A673 (cell line): ENCODE measurements around the gene LAMA2. TPM values are rescaled to one million over a fixed set of nuclear protein-coding genes. Genes with fewer than 3 reads are reported as not detected.

Source experiments
- BruUV-seq: library from RNA; stranded (reverse); fragments of 400-500 nt; replicated peaks from 2 replicates; lab custom pipeline; 2021; lab: Mats Ljungman, UMichigan
- CTCF ChIA-PET: fragments of 300-600 bp; sonication (Branson Sonifier 250); formaldehyde crosslinking; loops from one replicate; lab custom pipeline; 2022; ENCODE audit warnings: antibody characterized with exemption; lab: Charles Lee
- POLR2A ChIA-PET: fragments of 300-600 bp; sonication (Branson Sonifier 250); formaldehyde crosslinking; loops from one replicate; lab custom pipeline; 2022; ENCODE audit warnings: antibody characterized with exemption; ENCODE audit not compliant: low non-redundant PET; lab: Charles Lee
- DNase-seq: peaks from one replicate; pipeline ENCODE4 v3.0.0-alpha.2; 2015; ENCODE audit warnings: low spot score
- H3K27ac ChIP-seq: fragments of 200-600 bp; sonication (generic); 2 replicates; pipeline ENCODE4 v1.5.1; 2016; ENCODE audit warnings: mixed run types, low read depth, mild to moderate bottlenecking, mixed read lengths, antibody characterized with exemption, low read length; ENCODE audit not compliant: poor library complexity, severe bottlenecking
- H3K27me3 ChIP-seq: fragments of 200-600 bp; sonication (generic); replicated peaks from 2 replicates; pipeline ENCODE4 v1.6.1; 2017; ENCODE audit warnings: mixed run types, low read depth, mild to moderate bottlenecking, mixed read lengths, antibody characterized with exemption, low read length; ENCODE audit not compliant: insufficient read depth, poor library complexity
- H3K36me3 ChIP-seq: fragments of 200-600 bp; sonication (generic); 2 replicates; pipeline ENCODE4 v1.6.1; 2016; ENCODE audit warnings: mixed run types, mild to moderate bottlenecking, mixed read lengths, antibody characterized with exemption, low read length; ENCODE audit not compliant: insufficient read depth, poor library complexity, severe bottlenecking
- H3K4me1 ChIP-seq: fragments of 200-600 bp; sonication (generic); 2 replicates; pipeline ENCODE4 v1.6.1; 2017; ENCODE audit warnings: mixed run types, mild to moderate bottlenecking, mixed read lengths, antibody characterized with exemption, low read length; ENCODE audit not compliant: insufficient read depth, poor library complexity, severe bottlenecking
- H3K4me3 ChIP-seq: fragments of 200-600 bp; sonication (generic); 2 replicates; pipeline ENCODE4 v1.5.1; 2016; ENCODE audit warnings: low read depth, mixed run types, mild to moderate bottlenecking, mixed read lengths, low read length; ENCODE audit not compliant: poor library complexity, severe bottlenecking
- H3K9me3 ChIP-seq: fragments of 200-600 bp; sonication (generic); 2 replicates; pipeline ENCODE4 v1.6.1; 2016; ENCODE audit warnings: mixed run types, low read depth, mild to moderate bottlenecking, mixed read lengths, antibody characterized with exemption, low read length; ENCODE audit not compliant: poor library complexity, severe bottlenecking
- EZH2 ChIP-seq: fragments of 200-600 bp; sonication (generic); IDR thresholded peaks from 2 replicates; pipeline ENCODE4 v1.6.1; 2017; ENCODE audit warnings: borderline replicate concordance, low read depth, mild to moderate bottlenecking, mixed read lengths, antibody characterized with exemption, low read length; ENCODE audit not compliant: poor library complexity, severe bottlenecking
- intact Hi-C: fragments of 100-400 bp; cut with micrococcal nuclease; formaldehyde crosslinking; loops from one replicate; pipeline ENCODE4 v1.10.0; 2022; ENCODE audit not compliant: unreplicated experiment
- total RNA-seq: library from RNA; stranded (reverse); gene quantifications from 2 replicates; pipeline ENCODE4 v1.2.3, GENCODE V29; 2021
- TF ChIP-seq, protein P1 (sequence below): fragments of 300-800, 200-600 bp; sonication (generic); conservative IDR thresholded peaks from 2 replicates; pipeline ENCODE4 v1.5.1; 2017; ENCODE audit warnings: low read depth, mild to moderate bottlenecking, antibody characterized with exemption, low read length, moderate library complexity, mixed read lengths

Gene LAMA2
- total RNA-seq, 1 experiment from 2014 or later, result 2.2 TPM

DNA sequence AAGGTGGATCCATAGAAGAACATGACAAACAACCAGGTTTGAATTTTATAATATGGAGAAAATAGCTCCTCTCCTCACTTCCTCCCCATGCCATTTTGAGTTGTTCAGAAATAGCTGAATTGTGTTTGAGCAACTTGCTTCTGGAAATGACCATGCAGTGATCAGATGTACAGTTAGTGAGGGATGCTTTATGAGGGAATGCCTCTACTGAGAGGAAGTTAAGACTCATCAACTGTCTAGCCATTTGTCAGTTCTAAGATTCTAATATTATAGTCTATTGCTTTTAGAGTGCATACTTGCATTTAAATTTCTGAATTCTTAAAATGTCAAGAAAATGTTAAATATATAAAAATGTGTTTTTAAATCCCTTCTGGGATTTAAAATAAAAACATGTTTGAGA is 3.8 kb downstream of the LAMA2 start:
- no peaks in the 10 kb centered on the region for H3K27me3 ChIP-seq
- H3K27ac ChIP-seq, result no peak overlapping the region
- DNase-seq, result no peak
- H3K36me3 ChIP-seq, result no peaks in the 10 kb centered on the region
- POLR2A ChIA-PET, result no interaction called here
- TF ChIP-seq, protein P1, sequence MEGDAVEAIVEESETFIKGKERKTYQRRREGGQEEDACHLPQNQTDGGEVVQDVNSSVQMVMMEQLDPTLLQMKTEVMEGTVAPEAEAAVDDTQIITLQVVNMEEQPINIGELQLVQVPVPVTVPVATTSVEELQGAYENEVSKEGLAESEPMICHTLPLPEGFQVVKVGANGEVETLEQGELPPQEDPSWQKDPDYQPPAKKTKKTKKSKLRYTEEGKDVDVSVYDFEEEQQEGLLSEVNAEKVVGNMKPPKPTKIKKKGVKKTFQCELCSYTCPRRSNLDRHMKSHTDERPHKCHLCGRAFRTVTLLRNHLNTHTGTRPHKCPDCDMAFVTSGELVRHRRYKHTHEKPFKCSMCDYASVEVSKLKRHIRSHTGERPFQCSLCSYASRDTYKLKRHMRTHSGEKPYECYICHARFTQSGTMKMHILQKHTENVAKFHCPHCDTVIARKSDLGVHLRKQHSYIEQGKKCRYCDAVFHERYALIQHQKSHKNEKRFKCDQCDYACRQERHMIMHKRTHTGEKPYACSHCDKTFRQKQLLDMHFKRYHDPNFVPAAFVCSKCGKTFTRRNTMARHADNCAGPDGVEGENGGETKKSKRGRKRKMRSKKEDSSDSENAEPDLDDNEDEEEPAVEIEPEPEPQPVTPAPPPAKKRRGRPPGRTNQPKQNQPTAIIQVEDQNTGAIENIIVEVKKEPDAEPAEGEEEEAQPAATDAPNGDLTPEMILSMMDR, result no peak
- TF ChIP-seq EZH2, result no peak
- no peaks in the 10 kb centered on the region for H3K9me3 ChIP-seq
- no peaks in the 10 kb centered on the region for H3K4me1 ChIP-seq
- intact Hi-C loops, result no loop called here
- CTCF ChIA-PET, result no interaction called here
- BruUV-seq, result no TSS peak
- H3K4me3 ChIP-seq, result no peak overlapping the region

DNA sequence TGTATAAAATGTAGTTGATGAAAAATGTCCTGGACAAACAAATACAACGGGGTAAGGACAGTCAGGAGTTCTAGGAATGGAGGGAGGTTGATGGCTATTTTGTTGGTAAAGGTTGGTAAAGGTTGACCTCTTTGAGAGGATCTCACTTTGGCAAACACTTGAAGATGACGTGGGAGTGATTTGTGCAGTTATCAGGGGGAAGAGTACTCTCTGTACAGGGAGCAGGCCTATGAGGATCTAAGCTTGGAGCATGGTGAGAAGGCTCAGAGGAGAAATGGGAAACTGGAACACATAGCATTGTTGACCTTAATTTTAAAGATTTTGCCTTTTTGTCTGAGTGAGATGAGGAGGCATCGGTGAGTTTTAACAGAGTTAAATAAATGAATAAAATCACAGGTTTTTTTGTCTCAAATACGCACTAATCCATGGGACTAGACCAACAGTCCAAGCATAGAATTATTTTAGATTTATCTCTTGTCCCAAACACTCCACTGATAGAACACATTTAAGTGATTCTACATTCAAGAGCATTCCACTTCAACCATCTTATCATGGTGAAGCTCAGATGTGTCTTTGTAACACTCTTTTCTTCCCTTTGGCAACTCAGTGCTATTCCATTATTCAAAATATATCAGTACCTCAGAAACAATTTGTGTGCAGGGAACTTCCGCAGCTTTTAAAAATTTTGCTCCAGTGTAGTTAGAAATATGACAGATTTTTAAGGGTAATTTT is 5.7 kb downstream of the LAMA2 start:
- Histone ChIP-seq H3K36me3 (no peaks in the 10 kb centered on the region), H3K4me1 (no peaks in the 10 kb centered on the region), H3K27me3 (no peaks in the 10 kb centered on the region), H3K9me3 (no peaks in the 10 kb centered on the region), H3K4me3 (no peak overlapping the region), H3K27ac (no peak overlapping the region)
- TF ChIP-seq, protein P1, result no peak
- TF ChIP-seq EZH2, result no peak
- no TSS peak for BruUV-seq
- POLR2A ChIA-PET, result no interaction called here
- DNase-seq, result no peak
- intact Hi-C loops, result no loop called here
- CTCF ChIA-PET, result no interaction called here

DNA sequence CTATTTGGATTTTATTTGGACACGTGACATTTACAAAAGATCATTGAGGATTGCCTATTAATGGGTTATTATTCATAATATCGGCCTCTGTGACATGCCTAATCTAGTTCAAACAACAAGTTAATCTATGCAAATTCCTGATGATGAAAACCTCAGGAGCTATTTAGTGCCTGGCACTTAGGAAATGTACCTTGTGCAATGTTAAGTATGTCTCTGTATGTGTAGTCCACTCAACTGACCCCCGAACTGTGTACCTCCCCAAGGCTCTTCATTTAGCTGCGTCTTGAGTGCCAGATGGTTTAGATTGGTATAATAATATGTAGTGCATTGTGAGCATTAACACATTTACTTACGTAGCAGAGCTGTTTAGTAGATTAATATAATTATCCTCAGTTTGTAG is 6.9 kb downstream of the LAMA2 start:
- H3K27me3 ChIP-seq, result no peaks in the 10 kb centered on the region
- no peaks in the 10 kb centered on the region for H3K4me1 ChIP-seq
- H3K9me3 ChIP-seq, result no peaks in the 10 kb centered on the region
- H3K36me3 ChIP-seq, result no peaks in the 10 kb centered on the region
- no TSS peak for BruUV-seq
- no peak overlapping the region for H3K27ac ChIP-seq
- no peak for DNase-seq
- intact Hi-C loops, result no loop called here
- H3K4me3 ChIP-seq, result no peak overlapping the region
- CTCF ChIA-PET, result no interaction called here
- no peak for TF ChIP-seq EZH2
- TF ChIP-seq, protein P1, result no peak
- POLR2A ChIA-PET, result no interaction called here
